ENCODE results near the gene AMOT. TPM values are rescaled to one million over a fixed set of nuclear protein-coding genes. Genes with fewer than 3 reads are reported as not detected.

Gene AMOT
- total RNA-seq, 1 donor from 2014 or later, result 36.9 TPM

DNA sequence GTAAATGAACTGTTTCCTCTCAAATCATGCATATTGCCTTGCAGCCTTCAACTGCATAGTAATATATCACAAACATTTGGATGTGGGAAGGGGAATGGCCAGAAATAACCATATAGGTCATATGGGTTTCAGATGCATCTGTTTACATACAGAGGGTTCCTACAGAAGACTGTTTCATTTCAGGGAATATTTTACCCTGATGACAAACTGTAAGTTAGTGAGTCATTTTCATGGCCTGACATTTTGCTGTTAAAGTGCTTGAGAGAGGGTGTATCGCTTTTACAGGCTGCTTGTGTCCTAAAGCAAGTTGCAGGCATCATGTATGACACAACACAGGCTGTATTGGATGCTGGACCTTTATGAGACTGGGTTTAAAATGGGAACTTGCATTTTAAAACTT is 25.5 kb upstream of the AMOT start:
- no peaks in the 10 kb centered on the region for H3K79me2 ChIP-seq (ENCODE audit: insufficient read depth, low read length)
- H3K27ac ChIP-seq (ENCODE audit: low read depth, low read length), result no peak overlapping the region
- Mint-ChIP-seq H3K4me1 (ENCODE audit: low read depth, unreplicated experiment) (no peaks in the 10 kb centered on the region), H3K4me3 (ENCODE audit: unreplicated experiment) (no peak overlapping the region), H3K36me3 (ENCODE audit: low read depth, unreplicated experiment) (no peaks in the 10 kb centered on the region), H3K27ac (ENCODE audit: unreplicated experiment) (no peak overlapping the region), H3K27me3 (ENCODE audit: low read depth, unreplicated experiment) (no peaks in the 10 kb centered on the region), H3K9me3 (ENCODE audit: unreplicated experiment) (no peaks in the 10 kb centered on the region)
- no peaks in the 10 kb centered on the region for H4K20me1 ChIP-seq (ENCODE audit: insufficient read depth, low read length)
- FAIRE-seq (peak; percentile 96), DNase-seq (ENCODE audit: low read depth) (no peak)
- H3K4me1 ChIP-seq (ENCODE audit: insufficient read depth, low read length), result no peaks in the 10 kb centered on the region
- no peak overlapping the region for H3K9ac ChIP-seq (ENCODE audit: low read length)
- no peak overlapping the region for H2AFZ ChIP-seq (ENCODE audit: low read depth, low read length)
- no peaks in the 10 kb centered on the region for H3K9me3 ChIP-seq (ENCODE audit: insufficient read depth, low read depth, low read length)
- no peak overlapping the region for H3K4me2 ChIP-seq (ENCODE audit: low read length)
- no peak for TF ChIP-seq EZH2 (IDR thresholded peaks at IDR 0.05; ENCODE audit: insufficient read depth, low read length)
- TF ChIP-seq, protein P1, sequence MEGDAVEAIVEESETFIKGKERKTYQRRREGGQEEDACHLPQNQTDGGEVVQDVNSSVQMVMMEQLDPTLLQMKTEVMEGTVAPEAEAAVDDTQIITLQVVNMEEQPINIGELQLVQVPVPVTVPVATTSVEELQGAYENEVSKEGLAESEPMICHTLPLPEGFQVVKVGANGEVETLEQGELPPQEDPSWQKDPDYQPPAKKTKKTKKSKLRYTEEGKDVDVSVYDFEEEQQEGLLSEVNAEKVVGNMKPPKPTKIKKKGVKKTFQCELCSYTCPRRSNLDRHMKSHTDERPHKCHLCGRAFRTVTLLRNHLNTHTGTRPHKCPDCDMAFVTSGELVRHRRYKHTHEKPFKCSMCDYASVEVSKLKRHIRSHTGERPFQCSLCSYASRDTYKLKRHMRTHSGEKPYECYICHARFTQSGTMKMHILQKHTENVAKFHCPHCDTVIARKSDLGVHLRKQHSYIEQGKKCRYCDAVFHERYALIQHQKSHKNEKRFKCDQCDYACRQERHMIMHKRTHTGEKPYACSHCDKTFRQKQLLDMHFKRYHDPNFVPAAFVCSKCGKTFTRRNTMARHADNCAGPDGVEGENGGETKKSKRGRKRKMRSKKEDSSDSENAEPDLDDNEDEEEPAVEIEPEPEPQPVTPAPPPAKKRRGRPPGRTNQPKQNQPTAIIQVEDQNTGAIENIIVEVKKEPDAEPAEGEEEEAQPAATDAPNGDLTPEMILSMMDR (IDR thresholded peaks at IDR 0.05; ENCODE audit: insufficient read depth, low read depth, low read length), result no peak
- H3K4me3 ChIP-seq (ENCODE audit: insufficient read depth, low read depth, low read length), result no peak overlapping the region
- no peaks in the 10 kb centered on the region for H3K36me3 ChIP-seq (ENCODE audit: insufficient read depth, low read length)
- H3K27me3 ChIP-seq (ENCODE audit: insufficient read depth, low read length), result no peaks in the 10 kb centered on the region

- DNase-seq (ENCODE audit: low read depth) (no peak), FAIRE-seq (no peak)
- TF ChIP-seq, protein P1 (IDR thresholded peaks at IDR 0.05; ENCODE audit: insufficient read depth, low read depth, low read length), result no peak
- TF ChIP-seq EZH2 (IDR thresholded peaks at IDR 0.05; ENCODE audit: insufficient read depth, low read length), result no peak
- Mint-ChIP-seq H3K4me3 (ENCODE audit: unreplicated experiment) (no peak overlapping the region), H3K36me3 (ENCODE audit: low read depth, unreplicated experiment) (no peaks in the 10 kb centered on the region), H3K9me3 (ENCODE audit: unreplicated experiment) (no peaks in the 10 kb centered on the region), H3K27ac (ENCODE audit: unreplicated experiment) (no peak overlapping the region), H3K4me1 (ENCODE audit: low read depth, unreplicated experiment) (no peaks in the 10 kb centered on the region), H3K27me3 (ENCODE audit: low read depth, unreplicated experiment) (no peaks in the 10 kb centered on the region)
- H3K36me3 ChIP-seq (ENCODE audit: insufficient read depth, low read length), result no peaks in the 10 kb centered on the region
- no peak overlapping the region for H3K4me3 ChIP-seq (ENCODE audit: insufficient read depth, low read depth, low read length)
- H3K4me1 ChIP-seq (ENCODE audit: insufficient read depth, low read length), result no peaks in the 10 kb centered on the region
- H3K79me2 ChIP-seq (ENCODE audit: insufficient read depth, low read length), result no peaks in the 10 kb centered on the region
- H3K4me2 ChIP-seq (ENCODE audit: low read length), result no peak overlapping the region
- H3K27me3 ChIP-seq (ENCODE audit: insufficient read depth, low read length), result no peaks in the 10 kb centered on the region
- no peaks in the 10 kb centered on the region for H4K20me1 ChIP-seq (ENCODE audit: insufficient read depth, low read length)
- H2AFZ ChIP-seq (ENCODE audit: low read depth, low read length), result no peak overlapping the region
- H3K27ac ChIP-seq (ENCODE audit: low read depth, low read length), result no peak overlapping the region
- no peaks in the 10 kb centered on the region for H3K9me3 ChIP-seq (ENCODE audit: insufficient read depth, low read depth, low read length)
- no peak overlapping the region for H3K9ac ChIP-seq (ENCODE audit: low read length)
Measured at GRCh38 chrX:112865464-112866025, 24.9 kb upstream of the AMOT start.

DNA sequence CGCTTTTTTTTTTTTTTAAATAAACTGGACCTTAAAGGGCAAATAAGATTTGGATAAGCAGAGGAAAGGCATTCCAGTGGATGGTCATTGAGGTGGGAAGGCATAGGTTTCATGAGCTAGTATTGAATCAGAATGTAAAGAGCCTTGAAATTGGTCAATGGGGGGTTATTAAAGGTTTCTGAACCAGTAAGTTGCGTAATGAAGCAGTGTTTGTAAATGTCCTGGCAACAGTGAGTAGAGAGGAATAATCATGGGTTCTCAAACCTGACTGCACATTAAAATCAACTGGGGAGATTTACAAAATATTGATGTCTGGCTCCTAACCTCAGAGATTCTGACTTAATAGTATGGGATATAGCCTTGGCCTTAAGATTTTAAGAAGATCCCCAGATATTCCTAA is 23.2 kb upstream of the AMOT start:
- DNase-seq (ENCODE audit: low read depth) (no peak), FAIRE-seq (no peak)
- H3K9ac ChIP-seq (ENCODE audit: low read length), result no peak overlapping the region
- H3K4me2 ChIP-seq (ENCODE audit: low read length), result no peak overlapping the region
- Mint-ChIP-seq H3K9me3 (ENCODE audit: unreplicated experiment) (no peaks in the 10 kb centered on the region), H3K27me3 (ENCODE audit: low read depth, unreplicated experiment) (no peaks in the 10 kb centered on the region), H3K4me1 (ENCODE audit: low read depth, unreplicated experiment) (no peaks in the 10 kb centered on the region), H3K27ac (ENCODE audit: unreplicated experiment) (no peak overlapping the region), H3K36me3 (ENCODE audit: low read depth, unreplicated experiment) (no peaks in the 10 kb centered on the region), H3K4me3 (ENCODE audit: unreplicated experiment) (no peak overlapping the region)
- H3K79me2 ChIP-seq (ENCODE audit: insufficient read depth, low read length), result no peaks in the 10 kb centered on the region
- H4K20me1 ChIP-seq (ENCODE audit: insufficient read depth, low read length), result no peaks in the 10 kb centered on the region
- no peak overlapping the region for H3K27ac ChIP-seq (ENCODE audit: low read depth, low read length)
- H3K27me3 ChIP-seq (ENCODE audit: insufficient read depth, low read length), result no peaks in the 10 kb centered on the region
- H2AFZ ChIP-seq (ENCODE audit: low read depth, low read length), result no peak overlapping the region
- H3K9me3 ChIP-seq (ENCODE audit: insufficient read depth, low read depth, low read length), result no peaks in the 10 kb centered on the region
- no peak overlapping the region for H3K4me3 ChIP-seq (ENCODE audit: insufficient read depth, low read depth, low read length)
- no peaks in the 10 kb centered on the region for H3K36me3 ChIP-seq (ENCODE audit: insufficient read depth, low read length)
- H3K4me1 ChIP-seq (ENCODE audit: insufficient read depth, low read length), result no peaks in the 10 kb centered on the region
- TF ChIP-seq EZH2 (IDR thresholded peaks at IDR 0.05; ENCODE audit: insufficient read depth, low read length), result no peak
- TF ChIP-seq, protein P1 (IDR thresholded peaks at IDR 0.05; ENCODE audit: insufficient read depth, low read depth, low read length), result no peak

All from astrocyte (in vitro differentiated cells and primary cell).